Measurements from ENCODE around the gene RUNX1. TPM values are rescaled to one million over a fixed set of nuclear protein-coding genes. Genes with fewer than 3 reads are reported as not detected.

The RUNX1 gene
- total RNA-seq, 2 donors from 2014 or later, result 21.3 to 23.0 TPM

- intact Hi-C loops (cut with DNase I), result no loop called here
- no peak overlapping the region for H3K4me3 ChIP-seq
- DNase-seq, result no peak
Measured at GRCh38 chr21:34992736-34993398, 56.2 kb downstream of the RUNX1 start.

DNA sequence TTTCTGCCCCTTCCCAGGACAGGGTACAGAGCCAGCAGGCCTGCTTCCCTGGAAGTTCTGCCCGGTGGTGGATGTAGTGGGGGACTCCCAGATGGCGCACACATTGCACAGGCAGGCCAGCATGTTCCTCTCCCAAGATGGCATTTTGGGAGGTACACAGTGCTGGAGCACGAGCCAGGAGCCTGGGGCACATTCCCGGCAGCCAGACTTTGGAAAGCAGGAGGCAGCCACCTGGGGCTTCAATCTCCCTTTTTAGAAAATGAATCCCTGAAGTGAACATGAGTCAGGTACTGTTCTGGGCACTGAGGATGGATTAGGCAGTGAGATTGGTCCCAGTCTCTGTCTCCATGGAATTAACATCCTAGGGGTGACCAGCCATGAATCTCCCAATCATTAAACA lies 56.9 kb downstream of the RUNX1 start:
- H3K4me1 ChIP-seq, result no peaks in the 10 kb centered on the region
- no peak for DNase-seq
- no peaks in the 10 kb centered on the region for H3K36me3 ChIP-seq
- no peak overlapping the region for H3K27ac ChIP-seq
- no peak for TF ChIP-seq CTCF (IDR thresholded peaks at IDR 0.05)
- H3K9ac ChIP-seq (ENCODE audit: low read depth in 2 of 2, low read length in 2 of 2), result no peak overlapping the region
- no peaks in the 10 kb centered on the region for H3K9me3 ChIP-seq
- intact Hi-C loops (cut with DNase I), result no loop called here
- no peaks in the 10 kb centered on the region for H3K27me3 ChIP-seq
- H3K4me3 ChIP-seq, result no peak overlapping the region

More at GRCh38 chr21:34992736-34993398, 56.2 kb downstream of the RUNX1 start:
- no peak overlapping the region for H3K27ac ChIP-seq
- H3K9ac ChIP-seq (ENCODE audit: low read depth in 2 of 2, low read length in 2 of 2), result no peak overlapping the region
- H3K36me3 ChIP-seq, result no peaks in the 10 kb centered on the region
- TF ChIP-seq CTCF (IDR thresholded peaks at IDR 0.05), result no peak
- H3K27me3 ChIP-seq, result no peaks in the 10 kb centered on the region
- H3K9me3 ChIP-seq, result no peaks in the 10 kb centered on the region
- no peaks in the 10 kb centered on the region for H3K4me1 ChIP-seq

DNA sequence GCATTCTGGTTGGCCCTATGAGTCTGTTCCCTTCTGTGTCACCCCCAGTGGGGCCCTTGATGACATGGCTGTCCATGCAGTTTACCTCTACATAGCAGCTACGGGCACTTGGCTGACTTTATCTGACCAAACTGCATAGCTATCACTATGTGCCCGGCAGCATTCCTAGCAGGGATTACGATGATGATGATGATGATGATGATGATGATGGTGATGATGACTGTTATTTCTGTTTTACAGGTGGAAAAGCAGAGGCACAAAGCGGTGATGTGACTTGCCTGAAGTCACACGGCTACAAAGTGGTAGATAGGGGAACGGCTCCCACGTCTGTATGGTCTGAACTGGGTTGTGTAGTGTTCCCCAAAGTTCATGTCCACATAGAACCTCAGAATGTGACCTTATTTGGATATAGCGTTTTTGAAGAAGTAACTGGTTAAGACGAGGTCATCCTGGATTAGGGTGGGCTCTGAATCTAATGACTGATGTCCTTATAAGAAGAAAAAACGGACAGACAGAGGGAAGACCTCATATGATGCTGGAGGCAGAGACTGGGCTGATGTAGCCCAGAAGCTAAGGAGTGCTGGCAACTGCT lies 57.6 kb downstream of the RUNX1 start:
- H3K27ac ChIP-seq, result no peak overlapping the region
- H3K36me3 ChIP-seq, result no peaks in the 10 kb centered on the region
- H3K27me3 ChIP-seq, result no peaks in the 10 kb centered on the region
- TF ChIP-seq CTCF (IDR thresholded peaks at IDR 0.05), result no peak
- H3K4me3 ChIP-seq, result no peak overlapping the region
- H3K4me1 ChIP-seq, result no peaks in the 10 kb centered on the region
- intact Hi-C loops (cut with DNase I), result no loop called here
- no peaks in the 10 kb centered on the region for H3K9me3 ChIP-seq
- H3K9ac ChIP-seq (ENCODE audit: low read depth in 2 of 2, low read length in 2 of 2), result no peak overlapping the region
- DNase-seq, result no peak

DNA sequence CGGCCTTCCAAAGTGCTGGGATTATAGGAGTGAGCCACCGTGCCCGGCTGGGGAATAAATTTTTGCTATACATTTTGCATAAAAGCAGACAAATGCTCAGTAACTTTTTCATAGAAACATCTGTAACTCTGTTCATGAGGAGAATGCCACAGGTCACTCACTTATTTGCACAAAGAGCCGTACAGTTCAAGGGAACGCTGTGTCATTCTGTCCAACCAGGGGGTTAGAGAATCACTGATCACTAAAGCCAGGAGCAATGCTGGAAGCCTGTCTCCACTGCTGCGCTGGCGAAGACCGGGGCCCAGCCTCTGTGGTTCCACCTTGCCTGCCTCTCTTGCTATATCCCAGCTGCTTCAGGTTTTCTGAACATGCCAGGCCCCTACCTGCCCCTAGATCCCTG lies 58.3 kb downstream of the RUNX1 start:
- Histone ChIP-seq H3K9ac (ENCODE audit: low read depth in 2 of 2, low read length in 2 of 2) (no peak overlapping the region), H3K4me3 (no peak overlapping the region), H3K9me3 (no peaks in the 10 kb centered on the region), H3K4me1 (no peaks in the 10 kb centered on the region), H3K27ac (no peak overlapping the region), H3K27me3 (no peaks in the 10 kb centered on the region), H3K36me3 (no peaks in the 10 kb centered on the region)
- DNase-seq, result no peak
- TF ChIP-seq CTCF (IDR thresholded peaks at IDR 0.05), result no peak
- intact Hi-C loops (cut with DNase I), result no loop called here

DNA sequence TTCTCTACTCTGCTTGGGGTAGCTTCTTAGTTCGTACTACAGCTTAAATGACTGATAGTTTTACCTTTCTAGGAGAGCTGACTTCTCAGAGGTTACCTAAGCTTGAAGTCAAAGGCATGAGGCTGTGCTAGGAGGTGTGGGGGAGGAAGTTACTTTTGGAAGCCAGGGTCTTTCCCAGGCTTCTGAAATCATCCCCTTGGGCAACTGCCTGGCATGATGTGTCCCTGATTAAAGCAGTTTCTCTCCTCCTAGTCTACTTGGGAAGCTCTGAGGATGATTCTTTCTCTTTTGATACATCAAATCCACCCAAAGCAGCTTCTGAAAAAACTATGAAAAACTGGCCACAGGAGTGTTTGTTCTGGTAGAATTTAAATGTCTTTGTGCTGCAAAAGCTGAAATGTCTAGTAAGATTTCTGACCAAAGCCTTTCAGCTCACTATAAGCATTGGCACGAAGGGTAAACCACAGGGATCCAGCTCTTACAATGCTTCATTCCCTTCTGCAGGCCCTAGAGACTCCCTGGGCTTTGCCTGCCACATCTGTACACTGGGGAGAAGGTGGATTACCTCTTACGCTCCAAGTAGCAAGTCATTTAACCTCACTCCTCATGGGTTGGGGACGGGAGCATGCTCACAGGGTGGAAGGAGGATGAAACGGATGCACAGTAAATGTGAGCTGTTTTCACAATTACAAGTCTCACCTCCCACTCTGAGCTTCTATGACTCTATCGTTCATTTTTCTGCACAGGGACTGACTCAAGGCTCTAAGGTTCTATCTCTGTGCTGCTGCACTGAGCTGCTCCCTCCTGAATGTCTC lies 59.6 kb downstream of the RUNX1 start:
- Histone ChIP-seq H3K9ac (ENCODE audit: low read depth in 2 of 2, low read length in 2 of 2) (no peak overlapping the region), H3K4me3 (no peak overlapping the region), H3K27ac (no peak overlapping the region), H3K27me3 (no peaks in the 10 kb centered on the region), H3K9me3 (no peaks in the 10 kb centered on the region), H3K36me3 (no peaks in the 10 kb centered on the region), H3K4me1 (no peaks in the 10 kb centered on the region)
- intact Hi-C loops (cut with DNase I), result no loop called here
- TF ChIP-seq CTCF (IDR thresholded peaks at IDR 0.05), result no peak
- no peak for DNase-seq
